CD4-positive, alpha-beta T cell treated with Interleukin-10 for 1 hour (primary cell): ENCODE data around the gene MGAT3.

ENCODE experiments used
- DNase-seq: peaks from one replicate; pipeline ENCODE4 v3.0.0-alpha.2; 2020

The MGAT3 gene

GRCh38 chr22:39453765-39454378 lies 2.9 kb upstream of the MGAT3 start:
- DNase-seq, result no peak

GRCh38 chr22:39454385-39454871 lies 2.4 kb upstream of the MGAT3 start:
- no peak for DNase-seq

- DNase-seq, result no peak
These were observed 365 bp downstream of the MGAT3 start for GRCh38 chr22:39457198-39457555.

- no peak for DNase-seq
These were observed 988 bp downstream of the MGAT3 start for GRCh38 chr22:39457556-39458443.

- DNase-seq, result no peak
These were observed 1.8 kb downstream of the MGAT3 start for GRCh38 chr22:39458444-39459083.

- DNase-seq, result no peak
These were observed 2.9 kb downstream of the MGAT3 start for GRCh38 chr22:39459681-39460080.

GRCh38 chr22:39462443-39463221 lies 5.8 kb downstream of the MGAT3 start:
- no peak for DNase-seq

GRCh38 chr22:39463277-39463676 lies 6.5 kb downstream of the MGAT3 start:
- no peak for DNase-seq

GRCh38 chr22:39463931-39464390 lies 7.1 kb downstream of the MGAT3 start:
- no peak for DNase-seq

- no peak for DNase-seq
These were observed 9.6 kb downstream of the MGAT3 start for GRCh38 chr22:39466228-39467006.

- no peak for DNase-seq
These were observed 10.6 kb downstream of the MGAT3 start for GRCh38 chr22:39467390-39467895.

- no peak for DNase-seq
These were observed 11.9 kb downstream of the MGAT3 start for GRCh38 chr22:39468487-39469325.

- DNase-seq, result no peak
These were observed 12.5 kb downstream of the MGAT3 start for GRCh38 chr22:39469326-39469680.

GRCh38 chr22:39469681-39470450 lies 13.1 kb downstream of the MGAT3 start:
- no peak for DNase-seq

- no peak for DNase-seq
These were observed 13.9 kb downstream of the MGAT3 start for GRCh38 chr22:39470451-39471291.

- DNase-seq, result no peak
These were observed 14.7 kb downstream of the MGAT3 start for GRCh38 chr22:39471381-39472141.

- DNase-seq, result no peak
These were observed 16.1 kb downstream of the MGAT3 start for GRCh38 chr22:39472570-39473556.
